Activated CD8-positive, alpha-beta T cell treated with anti-CD3 and anti-CD28 coated beads, Interleukin-2, amount 10 ng/mL, durations not matched to agents 7 days and 5 days (primary cell): ENCODE results near the gene RFPL3. TPM values are rescaled to one million over a fixed set of nuclear protein-coding genes. Genes with fewer than 3 reads are reported as not detected.
A peak's percentile ranks its signal among the peaks of the same experiment; 100 is the strongest.

ENCODE experiments used
- ATAC-seq: fragments of 150-1000 bp; cut with Tn5 transposase; one replicate; pipeline ENCODE4 v1.10.0; 2021; ENCODE audit warnings: moderate library complexity
- CTCF ChIA-PET: fragments of 350-600 bp; sonication (Branson Sonifier 250); formaldehyde crosslinking; loops from one replicate; lab custom pipeline; 2021; ENCODE audit warnings: antibody characterized with exemption; lab: Charles Lee
- POLR2A ChIA-PET: fragments of 350-600 bp; sonication (Branson Sonifier 250); formaldehyde crosslinking; loops from one replicate; lab custom pipeline; 2021; ENCODE audit warnings: antibody characterized with exemption; lab: Charles Lee
- DNase-seq: peaks from one replicate; pipeline ENCODE4 v3.0.0-alpha.2; 2020
- H3K27ac Mint-ChIP-seq: one replicate; pipeline ENCODE4 v1.8.0; 2021; ENCODE audit warnings: mild to moderate bottlenecking, mixed read lengths
- H3K27me3 Mint-ChIP-seq: one replicate; pipeline ENCODE4 v1.8.0; 2021; ENCODE audit warnings: low read depth, mixed read lengths
- H3K36me3 Mint-ChIP-seq: one replicate; pipeline ENCODE4 v1.8.0; 2021; ENCODE audit warnings: low read depth, mixed read lengths
- H3K4me1 Mint-ChIP-seq: one replicate; pipeline ENCODE4 v1.8.0; 2021; ENCODE audit warnings: low read depth, mixed read lengths
- H3K4me3 Mint-ChIP-seq: one replicate; pipeline ENCODE4 v1.8.0; 2021; ENCODE audit warnings: mild to moderate bottlenecking, mixed read lengths
- H3K9me3 Mint-ChIP-seq: one replicate; pipeline ENCODE4 v1.8.0; 2022; ENCODE audit warnings: mixed read lengths; ENCODE audit not compliant: insufficient read depth
- total RNA-seq, 2 experiments: library from RNA; stranded (reverse); gene quantifications; one replicate each; pipeline ENCODE4 v1.2.3, GENCODE V29; 2021

Gene RFPL3
- total RNA-seq, 2 experiments from 2014 or later = not detected

- POLR2A ChIA-PET = no interaction called here
These were observed 18.2 kb downstream of the RFPL3 start for GRCh38 chr22:32375678-32376450.

GRCh38 chr22:32376681-32377080 is 19.0 kb downstream of the RFPL3 start:
- H3K9me3 Mint-ChIP-seq = no peaks in the 10 kb centered on the region
- H3K27me3 Mint-ChIP-seq = no peaks in the 10 kb centered on the region
- no peak overlapping the region for H3K4me3 Mint-ChIP-seq
- H3K27ac Mint-ChIP-seq = no peak overlapping the region
- DNase-seq = no peak
- ATAC-seq = no peak
- no peaks in the 10 kb centered on the region for H3K4me1 Mint-ChIP-seq
- no peaks in the 10 kb centered on the region for H3K36me3 Mint-ChIP-seq
- POLR2A ChIA-PET = no interaction called here
- CTCF ChIA-PET = no interaction called here

More at GRCh38 chr22:32375678-32376450, 18.2 kb downstream of the RFPL3 start:
- no peak for DNase-seq
- CTCF ChIA-PET = no interaction called here
- no peaks in the 10 kb centered on the region for H3K4me1 Mint-ChIP-seq
- no peaks in the 10 kb centered on the region for H3K27me3 Mint-ChIP-seq
- ATAC-seq = no peak
- H3K4me3 Mint-ChIP-seq = no peak overlapping the region
- H3K27ac Mint-ChIP-seq = no peak overlapping the region
- no peaks in the 10 kb centered on the region for H3K9me3 Mint-ChIP-seq
- H3K36me3 Mint-ChIP-seq = no peaks in the 10 kb centered on the region

GRCh38 chr22:32378707-32379272 is 21.1 kb downstream of the RFPL3 start:
- no peak for DNase-seq
- H3K4me1 Mint-ChIP-seq = no peaks in the 10 kb centered on the region
- no peak overlapping the region for H3K4me3 Mint-ChIP-seq
- no peak overlapping the region for H3K27ac Mint-ChIP-seq
- ChIA-PET CTCF (interaction anchor here (1.3 kb wide), 1 partner anchor 11 kb away, joined by 3 read pairs; no protein-coding TSS in a partner anchor), POLR2A (no interaction called here)
- no peak for ATAC-seq
- no peaks in the 10 kb centered on the region for H3K9me3 Mint-ChIP-seq
- H3K36me3 Mint-ChIP-seq = no peaks in the 10 kb centered on the region
- H3K27me3 Mint-ChIP-seq = no peaks in the 10 kb centered on the region

- ChIA-PET POLR2A (no interaction called here), CTCF (no interaction called here)
- DNase-seq (no peak), ATAC-seq (no peak)
- Mint-ChIP-seq H3K36me3 (no peaks in the 10 kb centered on the region), H3K27ac (no peak overlapping the region), H3K27me3 (no peaks in the 10 kb centered on the region), H3K9me3 (no peaks in the 10 kb centered on the region), H3K4me3 (no peak overlapping the region), H3K4me1 (no peaks in the 10 kb centered on the region)
These were observed 23.3 kb downstream of the RFPL3 start for GRCh38 chr22:32380991-32381390.

- Mint-ChIP-seq H3K27ac (no peak overlapping the region), H3K27me3 (no peaks in the 10 kb centered on the region), H3K9me3 (no peaks in the 10 kb centered on the region), H3K4me3 (no peak overlapping the region), H3K4me1 (no peaks in the 10 kb centered on the region), H3K36me3 (peaks cover 22% of the 10 kb centered on the region)
- DNase-seq (no peak), ATAC-seq (no peak)
- POLR2A ChIA-PET = no interaction called here
- CTCF ChIA-PET = no interaction called here
These were observed 28.0 kb downstream of the RFPL3 start for GRCh38 chr22:32385681-32386080.

- Mint-ChIP-seq H3K27ac (no peak overlapping the region), H3K9me3 (no peaks in the 10 kb centered on the region), H3K4me3 (no peak overlapping the region), H3K36me3 (peaks cover 47% of the 10 kb centered on the region), H3K4me1 (no peaks in the 10 kb centered on the region), H3K27me3 (no peaks in the 10 kb centered on the region)
- POLR2A ChIA-PET = no interaction called here
- ATAC-seq (no peak), DNase-seq (peak; percentile 42)
- CTCF ChIA-PET = interaction anchor here (0.7 to 2.0 kb wide), 8 partner anchors 10 to 419 kb away, joined by 3 to 21 read pairs (median 3); partner anchors contain the start of gene RTCB
These were observed 32.0 kb downstream of the RFPL3 start for GRCh38 chr22:32389685-32390084.

- CTCF ChIA-PET = interaction anchor here (1.7 kb wide), 1 partner anchor 16 kb away, joined by 4 read pairs; no protein-coding TSS in a partner anchor
- no peak overlapping the region for H3K4me3 Mint-ChIP-seq
- no peak overlapping the region for H3K27ac Mint-ChIP-seq
- no peak for DNase-seq
- H3K4me1 Mint-ChIP-seq = peaks cover 6% of the 10 kb centered on the region
- H3K36me3 Mint-ChIP-seq = peaks cover 52% of the 10 kb centered on the region
- no peak for ATAC-seq
- H3K27me3 Mint-ChIP-seq = no peaks in the 10 kb centered on the region
- H3K9me3 Mint-ChIP-seq = no peaks in the 10 kb centered on the region
- POLR2A ChIA-PET = no interaction called here
These were observed 37.4 kb downstream of the RFPL3 start for GRCh38 chr22:32395107-32395506.

GRCh38 chr22:32396255-32396654 is 38.6 kb downstream of the RFPL3 start:
- H3K27ac Mint-ChIP-seq = no peak overlapping the region
- POLR2A ChIA-PET = interaction anchor here (1.5 kb wide), 1 partner anchor 15 kb away, joined by 6 read pairs; the partner anchor contains the start of gene RTCB

GRCh38 chr22:32396746-32397145 is 39.1 kb downstream of the RFPL3 start:
- CTCF ChIA-PET = no interaction called here
- Mint-ChIP-seq H3K36me3 (peaks cover 63% of the 10 kb centered on the region), H3K9me3 (no peaks in the 10 kb centered on the region), H3K4me1 (peaks cover 6% of the 10 kb centered on the region), H3K4me3 (no peak overlapping the region), H3K27me3 (no peaks in the 10 kb centered on the region), H3K27ac (no peak overlapping the region)
- ATAC-seq = no peak
- POLR2A ChIA-PET = interaction anchor here (1.5 kb wide), 1 partner anchor 15 kb away, joined by 6 read pairs; the partner anchor contains the start of gene RTCB
- DNase-seq = no peak

More at GRCh38 chr22:32396255-32396654, 38.6 kb downstream of the RFPL3 start:
- no peaks in the 10 kb centered on the region for H3K27me3 Mint-ChIP-seq
- DNase-seq (no peak), ATAC-seq (no peak)
- no peak overlapping the region for H3K4me3 Mint-ChIP-seq
- no peaks in the 10 kb centered on the region for H3K9me3 Mint-ChIP-seq
- CTCF ChIA-PET = interaction anchor here (1.7 kb wide), 1 partner anchor 15 kb away, joined by 4 read pairs; no protein-coding TSS in a partner anchor
- peaks cover 59% of the 10 kb centered on the region for H3K36me3 Mint-ChIP-seq
- H3K4me1 Mint-ChIP-seq = peaks cover 6% of the 10 kb centered on the region

- H3K36me3 Mint-ChIP-seq = peaks cover 44% of the 10 kb centered on the region
- H3K27ac Mint-ChIP-seq = no peak overlapping the region
These were observed 43.8 kb downstream of the RFPL3 start for GRCh38 chr22:32401486-32401885.

GRCh38 chr22:32404021-32404420 is 46.4 kb downstream of the RFPL3 start:
- no peak overlapping the region for H3K27ac Mint-ChIP-seq

More at GRCh38 chr22:32401486-32401885, 43.8 kb downstream of the RFPL3 start:
- CTCF ChIA-PET = interaction anchor here (0.8 to 4.5 kb wide), 4 partner anchors 10 to 72 kb away, joined by 3 to 21 read pairs (median 8); partner anchors contain the start of gene RTCB
- no peaks in the 10 kb centered on the region for H3K4me1 Mint-ChIP-seq
- POLR2A ChIA-PET = interaction anchor here (0.7 kb wide), 1 partner anchor 10 kb away, joined by 3 read pairs; the partner anchor contains the start of gene RTCB
- no peak overlapping the region for H3K4me3 Mint-ChIP-seq
- H3K27me3 Mint-ChIP-seq = no peaks in the 10 kb centered on the region
- DNase-seq (no peak), ATAC-seq (no peak)
- no peaks in the 10 kb centered on the region for H3K9me3 Mint-ChIP-seq

GRCh38 chr22:32407312-32407711 is 49.6 kb downstream of the RFPL3 start:
- peak overlapping the region; percentile 14 for H3K27ac Mint-ChIP-seq
- peaks cover 46% of the 10 kb centered on the region for H3K36me3 Mint-ChIP-seq
- no peaks in the 10 kb centered on the region for H3K27me3 Mint-ChIP-seq
- H3K9me3 Mint-ChIP-seq = no peaks in the 10 kb centered on the region
- ATAC-seq (no peak), DNase-seq (no peak)
- ChIA-PET POLR2A (no interaction called here), CTCF (no interaction called here)
- no peak overlapping the region for H3K4me3 Mint-ChIP-seq
- peaks cover 32% of the 10 kb centered on the region for H3K4me1 Mint-ChIP-seq

More at GRCh38 chr22:32404021-32404420, 46.4 kb downstream of the RFPL3 start:
- POLR2A ChIA-PET = no interaction called here
- peaks cover 14% of the 10 kb centered on the region for H3K4me1 Mint-ChIP-seq
- CTCF ChIA-PET = no interaction called here
- DNase-seq (no peak), ATAC-seq (no peak)
- peaks cover 57% of the 10 kb centered on the region for H3K36me3 Mint-ChIP-seq
- no peaks in the 10 kb centered on the region for H3K27me3 Mint-ChIP-seq
- no peak overlapping the region for H3K4me3 Mint-ChIP-seq
- H3K9me3 Mint-ChIP-seq = no peaks in the 10 kb centered on the region
